H1 (cell line): Measurements from ENCODE around the gene ANKS1B. TPM values are rescaled to one million over a fixed set of nuclear protein-coding genes. Genes with fewer than 3 reads are reported as not detected.

Experiments used
- CTCF ChIA-PET: fragments of 300-600 bp; sonication (Branson Sonifier 250); formaldehyde crosslinking; loops from one replicate; lab custom pipeline; 2021; ENCODE audit not compliant: partially characterized antibody; lab: Charles Lee
- POLR2A ChIA-PET: fragments of 300-600 bp; sonication (Branson Sonifier 250); formaldehyde crosslinking; loops from one replicate; lab custom pipeline; 2021; ENCODE audit warnings: inconsistent platforms; ENCODE audit not compliant: partially characterized antibody; lab: Charles Lee
- DNase-seq, 2 experiments: peaks; one replicate each; pipeline versions ENCODE4 v3.0.0 to v3.0.0-alpha.2; 2010 to 2022; ENCODE audit warnings: low spot score in 2 of 2, low read depth in 1 of 2, mixed read lengths in 1 of 2
- FAIRE-seq: peaks from 2 replicates; lab custom pipeline; 2011; peaks lifted over from hg19 to GRCh38; lab: Jason Lieb, UNC
- H2AFZ ChIP-seq: 2 replicates; pipeline ENCODE4 v1.8.1; 2012; ENCODE audit warnings: low read length, inconsistent platforms
- H2AK5ac ChIP-seq: 2 replicates; pipeline ENCODE4 v1.6.1; 2013; ENCODE audit warnings: low read depth, low read length
- H2BK120ac ChIP-seq: replicated peaks from 2 replicates; pipeline ENCODE3; 2013; ENCODE audit warnings: low read depth, low read length, inconsistent platforms
- H2BK12ac ChIP-seq: 2 replicates; pipeline ENCODE4 v1.6.1; 2013; ENCODE audit warnings: low read depth, low read length
- H2BK15ac ChIP-seq: 2 replicates; pipeline ENCODE4 v1.6.1; 2013; ENCODE audit warnings: low read length
- H2BK20ac ChIP-seq: 2 replicates; pipeline ENCODE4 v1.6.1; 2013; ENCODE audit warnings: low read length
- H2BK5ac ChIP-seq: 2 replicates; pipeline ENCODE4 v1.6.1; 2013; ENCODE audit warnings: low read depth, low read length
- H3K14ac ChIP-seq: 2 replicates; pipeline ENCODE4 v1.6.1; 2013; ENCODE audit warnings: inconsistent platforms; ENCODE audit not compliant: insufficient read length
- H3K18ac ChIP-seq: 2 replicates; pipeline ENCODE4 v1.6.1; 2013; ENCODE audit warnings: low read length; ENCODE audit errors: extremely low read depth
- H3K23ac ChIP-seq: 2 replicates; pipeline ENCODE4 v1.6.1; 2013; ENCODE audit warnings: inconsistent platforms; ENCODE audit not compliant: insufficient read length
- H3K23me2 ChIP-seq: 2 replicates; pipeline ENCODE4 v1.6.1; 2013; ENCODE audit warnings: low read depth, low read length
- H3K27ac ChIP-seq: 2 replicates; pipeline ENCODE4 v1.6.1; 2011; ENCODE audit warnings: low read depth, low read length, inconsistent platforms
- H3K27me3 ChIP-seq, 4 experiments: replicated peaks in 1 of 4; 1 replicate in 1 of 4; 2 replicates in 3 of 4; pipeline versions ENCODE4 v1.6.1 to v1.8.1; 2011 to 2013; ENCODE audit warnings: low read length in 3 of 4, mild to moderate bottlenecking in 3 of 4, inconsistent platforms in 2 of 4, mixed read lengths in 2 of 4, moderate library complexity in 1 of 4; ENCODE audit not compliant: control insufficient read depth in 3 of 4, insufficient read depth in 3 of 4; ENCODE audit errors: extremely low read depth in 1 of 4
- H3K36me3 ChIP-seq, 4 experiments: 2 replicates each; pipeline versions ENCODE4 v1.6.1 to v1.8.1; 2011 to 2013; ENCODE audit warnings: mild to moderate bottlenecking in 4 of 4, low read length in 3 of 4, moderate library complexity in 2 of 4, control low read depth in 1 of 4, inconsistent platforms in 1 of 4; ENCODE audit not compliant: insufficient read depth in 4 of 4, control insufficient read depth in 2 of 4
- H3K4ac ChIP-seq: replicated peaks from 2 replicates; pipeline ENCODE3; 2013; ENCODE audit warnings: low read length, low read depth, mixed read lengths, inconsistent platforms; ENCODE audit not compliant: insufficient read length
- H3K4me1 ChIP-seq, 4 experiments: replicated peaks in 1 of 4; 1 replicate in 1 of 4; 2 replicates in 3 of 4; pipeline versions ENCODE4 v1.6.1 to v1.8.1; 2011 to 2013; ENCODE audit warnings: low read length in 3 of 4, inconsistent platforms in 2 of 4, mixed read lengths in 1 of 4; ENCODE audit not compliant: insufficient read depth in 4 of 4, control insufficient read depth in 3 of 4
- H3K4me2 ChIP-seq, 2 experiments: 2 replicates each; pipeline versions ENCODE4 v1.6.1 to v1.8.1; 2011 to 2013; ENCODE audit warnings: low read depth in 2 of 2, low read length in 2 of 2, control low read depth in 1 of 2, inconsistent platforms in 1 of 2, mild to moderate bottlenecking in 1 of 2; ENCODE audit not compliant: insufficient read depth in 1 of 2
- H3K4me3 ChIP-seq, 4 experiments: fragments of 200-600, 300-600 bp in 1 of 4; sonication (generic), shearing (Covaris generic), sonication (Bioruptor Twin) in 1 of 4; 2 replicates each; pipeline versions ENCODE4 v1.5.1 to v1.8.1; 2011 to 2016; ENCODE audit warnings: low read length in 4 of 4, low read depth in 3 of 4, control low read depth in 2 of 4, inconsistent platforms in 2 of 4, mild to moderate bottlenecking in 2 of 4, mixed read lengths in 1 of 4, moderate library complexity in 1 of 4; ENCODE audit not compliant: insufficient read depth in 2 of 4; ENCODE audit errors: extremely low read depth in 1 of 4
- H3K56ac ChIP-seq: replicated peaks from 2 replicates; pipeline ENCODE3; 2013; ENCODE audit warnings: low read depth, mild to moderate bottlenecking, mixed read lengths, low read length, inconsistent platforms; ENCODE audit not compliant: insufficient read length
- H3K79me1 ChIP-seq: 2 replicates; pipeline ENCODE4 v1.6.1; 2013; ENCODE audit warnings: low read depth, low read length, control low read depth
- H3K79me2 ChIP-seq, 2 experiments: 2 replicates each; pipeline versions ENCODE4 v1.6.1 to v1.8.1; 2012 to 2013; ENCODE audit warnings: low read length in 2 of 2, mild to moderate bottlenecking in 2 of 2, inconsistent platforms in 1 of 2; ENCODE audit not compliant: insufficient read depth in 2 of 2, control insufficient read depth in 1 of 2
- H3K9ac ChIP-seq, 4 experiments: replicated peaks in 1 of 4; 1 replicate in 1 of 4; 2 replicates in 3 of 4; pipeline versions ENCODE4 v1.6.1 to v1.8.1; 2011 to 2013; ENCODE audit warnings: low read depth in 3 of 4, low read length in 3 of 4, control low read depth in 2 of 4, mild to moderate bottlenecking in 2 of 4, moderate library complexity in 2 of 4, inconsistent platforms in 1 of 4; ENCODE audit errors: extremely low read depth in 1 of 4
- H3K9me3 ChIP-seq, 2 experiments: 2 replicates each; pipeline versions ENCODE4 v1.6.1 to v1.8.1; 2012 to 2013; ENCODE audit warnings: mild to moderate bottlenecking in 2 of 2, moderate library complexity in 2 of 2, control low read depth in 1 of 2, inconsistent platforms in 1 of 2, low read depth in 1 of 2, low read length in 1 of 2, mixed read lengths in 1 of 2; ENCODE audit not compliant: insufficient read depth in 2 of 2
- H4K20me1 ChIP-seq, 2 experiments: replicated peaks in 1 of 2; 2 replicates each; pipeline versions ENCODE3 to v1.8.1; 2011 to 2013; ENCODE audit warnings: inconsistent platforms in 2 of 2, low read length in 2 of 2, mild to moderate bottlenecking in 1 of 2; ENCODE audit not compliant: insufficient read depth in 2 of 2, control insufficient read depth in 1 of 2
- H4K5ac ChIP-seq: 2 replicates; pipeline ENCODE4 v1.6.1; 2013; ENCODE audit warnings: low read length, low read depth, mixed read lengths, inconsistent platforms; ENCODE audit not compliant: insufficient read length
- H4K8ac ChIP-seq: 2 replicates; pipeline ENCODE4 v1.8.0; 2013; ENCODE audit warnings: mild to moderate bottlenecking, moderate library complexity, low read length, inconsistent platforms; ENCODE audit not compliant: insufficient read depth; ENCODE audit errors: extremely low read depth
- H4K91ac ChIP-seq: replicated peaks from 2 replicates; pipeline ENCODE3; 2013; ENCODE audit warnings: low read length, mixed read lengths, inconsistent platforms; ENCODE audit not compliant: insufficient read length
- CBX5 ChIP-seq: fragments of 300-800, 300-1000 bp; sonication (generic); IDR thresholded peaks from 2 replicates; pipeline ENCODE4 v1.7.1; 2016; ENCODE audit warnings: antibody characterized with exemption, low read length, low read depth
- EP300 ChIP-seq, 2 experiments: IDR thresholded peaks; 1 replicate in 1 of 2; 2 replicates in 1 of 2; pipeline ENCODE4 v1.6.1; 2011 to 2012; ENCODE audit warnings: low read depth in 2 of 2, low read length in 2 of 2, mild to moderate bottlenecking in 2 of 2, borderline replicate concordance in 1 of 2, inconsistent platforms in 1 of 2, moderate library complexity in 1 of 2
- GABPA ChIP-seq: IDR thresholded peaks from 2 replicates; pipeline ENCODE4 v1.6.1; 2011; ENCODE audit warnings: mild to moderate bottlenecking, low read length, moderate library complexity, borderline replicate concordance; ENCODE audit not compliant: insufficient read depth
- HDAC2 ChIP-seq, 2 experiments: fragments of 300-600 bp in 1 of 2; sonication (generic) in 1 of 2; IDR thresholded peaks; 2 replicates each; pipeline ENCODE4 v1.6.1; 2011 to 2012; ENCODE audit warnings: low read depth in 2 of 2, low read length in 2 of 2, mild to moderate bottlenecking in 2 of 2, moderate library complexity in 2 of 2, borderline replicate concordance in 1 of 2, inconsistent platforms in 1 of 2
- HDAC6 ChIP-seq: IDR thresholded peaks from one replicate; pipeline ENCODE4 v1.7.1; 2012; ENCODE audit warnings: low read depth, mild to moderate bottlenecking, inconsistent platforms, low read length, moderate library complexity
- JUN ChIP-seq: IDR thresholded peaks from 2 replicates; pipeline ENCODE4 v1.6.1; 2011; ENCODE audit warnings: low read depth, mild to moderate bottlenecking, improper control_type of control experiment, low read length
- MAFK ChIP-seq: IDR thresholded peaks from 2 replicates; pipeline ENCODE4 v1.6.1; 2012; ENCODE audit warnings: low read depth, mild to moderate bottlenecking, improper control_type of control experiment, low read length
- POLR2A ChIP-seq, 2 experiments: IDR thresholded peaks; 1 replicate in 1 of 2; 2 replicates in 1 of 2; pipeline ENCODE4 v1.6.1; 2011; ENCODE audit warnings: low read depth in 2 of 2, low read length in 2 of 2, mild to moderate bottlenecking in 2 of 2; ENCODE audit errors: control extremely low read depth in 1 of 2
- POLR2AphosphoS5 ChIP-seq: IDR thresholded peaks from 2 replicates; pipeline ENCODE4 v1.6.1; 2011; ENCODE audit warnings: low read depth, low read length
- POU5F1 ChIP-seq: IDR thresholded peaks from 2 replicates; pipeline ENCODE4 v1.6.1; 2011; ENCODE audit warnings: low read depth, mild to moderate bottlenecking, low read length, moderate library complexity
- RBBP5 ChIP-seq: IDR thresholded peaks from 2 replicates; pipeline ENCODE4 v1.7.1; 2012; ENCODE audit warnings: low read depth, mild to moderate bottlenecking, inconsistent platforms, low read length, moderate library complexity, borderline replicate concordance
- SP1 ChIP-seq: IDR thresholded peaks from 2 replicates; pipeline ENCODE4 v1.6.1; 2011; ENCODE audit warnings: low read depth, low read length
- SP2 ChIP-seq: IDR thresholded peaks from 2 replicates; pipeline ENCODE4 v1.6.1; 2012; ENCODE audit warnings: mild to moderate bottlenecking, low read length, inconsistent platforms
- SUZ12 ChIP-seq: fragments of 200-600 bp; sonication (generic); IDR thresholded peaks from 2 replicates; pipeline ENCODE4 v1.6.1; 2012; ENCODE audit warnings: mild to moderate bottlenecking, inconsistent platforms, low read length, moderate library complexity, mixed read lengths
- WGBS, 2 experiments: shearing (Covaris generic) in 1 of 2; methylation state at CpG; one replicate each; pipeline versions ENCODE4 v1.1.6 to v1.1.7; 2013 to 2015; ENCODE audit warnings: low lambda C conversion rate in 2 of 2, mixed read lengths in 2 of 2, inconsistent platforms in 1 of 2, low coverage in 1 of 2, missing lambda C conversion rate in 1 of 2; ENCODE audit not compliant: insufficient replicate concordance in 2 of 2, insufficient coverage in 1 of 2, insufficient read length in 1 of 2; ENCODE audit errors: extremely low coverage in 1 of 2, missing lambda C conversion rate in 1 of 2; 5-methylcytosine and 5-hydroxymethylcytosine counted together
- polyA plus RNA-seq, 7 experiments: library from polyadenylated mRNA; depleted of rRNA in 3 of 7; stranded (reverse) in 5 of 7; unstranded in 2 of 7; fragments of >200 nt in 5 of 7; fragments of 200-250 nt in 2 of 7; gene quantifications; 1 replicate in 5 of 7; 2 replicates in 1 of 7; 4 replicates in 1 of 7; pipeline versions ENCODE4 v1.2.1 to v1.2.3, GENCODE V29; 2011 to 2013; ENCODE audit warnings: missing spikeins in 2 of 7, mixed read lengths in 2 of 7
- total RNA-seq: library from RNA; stranded (reverse); fragmentation: NEBNext Ultra II Directional; extraction: Animal tissue kit (Norgen Biotek cat#: 25700); gene quantifications from 2 replicates; pipeline ENCODE4 v1.2.1, GENCODE V29; 2021
- TF ChIP-seq, protein P1 (sequence below): IDR thresholded peaks from 2 replicates; pipeline ENCODE4 v1.6.1; 2011; ENCODE audit warnings: low read depth, mild to moderate bottlenecking, low read length; ENCODE audit not compliant: insufficient read depth

ANKS1B gene
- total and polyA plus RNA-seq, 2 of the 8 experiments (the other 6 are each of a cell fraction or from before 2014, with no cell fraction given): 2.7 to 6.1 TPM

DNA sequence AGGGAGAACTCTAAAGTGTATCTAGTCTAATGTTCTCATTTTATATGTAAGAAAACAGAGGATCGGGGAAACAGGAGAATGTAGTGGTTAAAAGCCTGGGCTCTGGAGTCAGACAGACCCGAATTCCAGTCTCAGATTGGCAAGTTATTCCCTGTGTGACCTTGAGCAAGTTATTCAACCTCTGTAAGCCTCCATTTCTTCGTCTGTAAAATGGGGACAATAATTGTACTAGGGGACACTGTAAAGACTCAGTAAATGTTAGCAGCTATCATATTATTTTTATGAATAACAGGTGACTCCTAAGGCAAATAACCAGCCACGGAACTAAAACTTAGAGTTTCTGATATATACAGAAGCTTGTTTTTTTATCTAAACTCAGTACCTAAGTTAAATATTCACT lies 1187.5 kb downstream of the ANKS1B start:
- no peak overlapping the region for H2BK5ac ChIP-seq
- no peak for FAIRE-seq
- H2BK12ac ChIP-seq: no peak overlapping the region
- no peak overlapping the region for H3K4me2 ChIP-seq
- no peak overlapping the region for H3K9ac ChIP-seq
- no peak overlapping the region for H3K4ac ChIP-seq
- no peak overlapping the region for H3K18ac ChIP-seq
- H4K8ac ChIP-seq: no peak overlapping the region
- CTCF ChIA-PET: interaction anchor here (1.0 to 1.6 kb wide), 2 partner anchors 69 to 143 kb away, joined by 3 to 5 read pairs; no protein-coding TSS in a partner anchor
- no peak overlapping the region for H3K27ac ChIP-seq
- no peaks in the 10 kb centered on the region for H3K79me1 ChIP-seq
- H2BK15ac ChIP-seq: no peak overlapping the region
- H3K27me3 ChIP-seq: no peaks in the 10 kb centered on the region
- H4K5ac ChIP-seq: no peak overlapping the region
- POLR2A ChIA-PET: no interaction called here
- H2AK5ac ChIP-seq: no peak overlapping the region
- H3K9me3 ChIP-seq: no peaks in the 10 kb centered on the region
- no peak overlapping the region for H2AFZ ChIP-seq
- no peak overlapping the region for H3K14ac ChIP-seq
- H2BK20ac ChIP-seq: no peak overlapping the region
- no peaks in the 10 kb centered on the region for H3K36me3 ChIP-seq
- H4K20me1 ChIP-seq: no peaks in the 10 kb centered on the region
- no peak overlapping the region for H2BK120ac ChIP-seq
- H3K23ac ChIP-seq: no peak overlapping the region
- DNase-seq: no peak
- H3K4me3 ChIP-seq: no peak overlapping the region
- WGBS, 2 experiments: 88% methylated on average over 4 of the region's 4 CpGs; no CpG with 5 or more reads in 1 of the 2 experiments
- no peak overlapping the region for H3K56ac ChIP-seq
- H4K91ac ChIP-seq: no peak overlapping the region
- H3K79me2 ChIP-seq: no peaks in the 10 kb centered on the region
- H3K4me1 ChIP-seq: no peaks in the 10 kb centered on the region
- no peaks in the 10 kb centered on the region for H3K23me2 ChIP-seq
- TF ChIP-seq, protein P1, sequence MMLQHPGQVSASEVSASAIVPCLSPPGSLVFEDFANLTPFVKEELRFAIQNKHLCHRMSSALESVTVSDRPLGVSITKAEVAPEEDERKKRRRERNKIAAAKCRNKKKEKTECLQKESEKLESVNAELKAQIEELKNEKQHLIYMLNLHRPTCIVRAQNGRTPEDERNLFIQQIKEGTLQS: no peak
- TF ChIP-seq EP300 (IDR thresholded peaks at IDR 0.05; ENCODE audit: borderline replicate concordance in 1 of 2, low read depth in 2 of 2, low read length in 2 of 2) (no peak), HDAC2 (IDR thresholded peaks at IDR 0.05; ENCODE audit: borderline replicate concordance in 1 of 2, low read depth in 2 of 2, low read length in 2 of 2) (no peak), POLR2AphosphoS5 (no peak), HDAC6 (no peak), POU5F1 (no peak), SUZ12 (no peak), SP2 (no peak), SP1 (no peak), MAFK (no peak), JUN (no peak), CBX5 (no peak), GABPA (no peak), RBBP5 (no peak), POLR2A (IDR thresholded peaks at IDR 0.05; ENCODE audit: control extremely low read depth in 1 of 2, low read depth in 2 of 2, low read length in 2 of 2) (no peak)
